H9 (cell line): ENCODE measurements around the gene DEAF1. TPM values are rescaled to one million over a fixed set of nuclear protein-coding genes. Genes with fewer than 3 reads are reported as not detected.

Experiments
- DNase-seq: peaks from one replicate; pipeline ENCODE4 v3.0.0-alpha.2; 2017
- H2AFZ ChIP-seq: one replicate; pipeline ENCODE4 v1.6.1; 2013; ENCODE audit warnings: mild to moderate bottlenecking, low read length, control low read depth, moderate library complexity
- H2AK5ac ChIP-seq: 2 replicates; pipeline ENCODE4 v1.6.1; 2013; ENCODE audit warnings: low read length, control low read depth, mixed read lengths; ENCODE audit not compliant: insufficient read length
- H2BK120ac ChIP-seq: one replicate; pipeline ENCODE4 v1.6.1; 2013; ENCODE audit warnings: low read depth, mild to moderate bottlenecking, low read length, control low read depth, inconsistent platforms; ENCODE audit not compliant: poor library complexity, severe bottlenecking
- H2BK12ac ChIP-seq: 2 replicates; pipeline ENCODE4 v1.6.1; 2013; ENCODE audit warnings: low read length, control low read depth, mixed read lengths, low read depth; ENCODE audit not compliant: insufficient read length
- H2BK15ac ChIP-seq: 2 replicates; pipeline ENCODE4 v1.6.1; 2013; ENCODE audit warnings: low read depth, low read length, control low read depth
- H2BK20ac ChIP-seq: one replicate; pipeline ENCODE4 v1.6.1; 2013; ENCODE audit warnings: low read depth, mild to moderate bottlenecking, low read length, control low read depth, inconsistent platforms; ENCODE audit not compliant: poor library complexity, severe bottlenecking
- H2BK5ac ChIP-seq: 2 replicates; pipeline ENCODE4 v1.6.1; 2013; ENCODE audit warnings: low read length, control low read depth, mixed read lengths; ENCODE audit not compliant: insufficient read length
- H3K14ac ChIP-seq: 2 replicates; pipeline ENCODE4 v1.6.1; 2013; ENCODE audit warnings: low read length, control low read depth; ENCODE audit not compliant: insufficient read depth
- H3K18ac ChIP-seq: 2 replicates; pipeline ENCODE4 v1.6.1; 2013; ENCODE audit warnings: low read depth, mild to moderate bottlenecking, mixed read lengths, low read length, control low read depth; ENCODE audit not compliant: insufficient read length
- H3K23ac ChIP-seq: 2 replicates; pipeline ENCODE4 v1.6.1; 2013; ENCODE audit warnings: low read length, control low read depth, mixed read lengths, low read depth; ENCODE audit not compliant: insufficient read length
- H3K23me2 ChIP-seq: 2 replicates; pipeline ENCODE4 v1.6.1; 2013; ENCODE audit warnings: low read depth, mild to moderate bottlenecking, mixed read lengths, low read length, control low read depth; ENCODE audit not compliant: insufficient read length, poor library complexity, severe bottlenecking
- H3K27ac ChIP-seq: 2 replicates; pipeline ENCODE4 v1.5.1; 2013; ENCODE audit warnings: low read length, control low read depth, mixed read lengths, low read depth; ENCODE audit not compliant: insufficient read length
- H3K27me3 ChIP-seq: 2 replicates; pipeline ENCODE4 v1.6.1; 2013; ENCODE audit warnings: low read length, control low read depth, inconsistent platforms; ENCODE audit not compliant: insufficient read depth
- H3K4ac ChIP-seq: 2 replicates; pipeline ENCODE4 v1.6.1; 2013; ENCODE audit warnings: low read depth, mild to moderate bottlenecking, control low read depth, inconsistent platforms, low read length, moderate library complexity
- H3K4me1 ChIP-seq: 2 replicates; pipeline ENCODE4 v1.6.1; 2013; ENCODE audit warnings: low read length, control low read depth, inconsistent platforms; ENCODE audit not compliant: insufficient read depth
- H3K4me2 ChIP-seq: 2 replicates; pipeline ENCODE4 v1.6.1; 2013; ENCODE audit warnings: low read length, control low read depth, mixed read lengths; ENCODE audit not compliant: insufficient read length, insufficient read depth
- H3K56ac ChIP-seq: 2 replicates; pipeline ENCODE4 v1.6.1; 2013; ENCODE audit warnings: low read depth, mild to moderate bottlenecking, mixed read lengths, low read length, control low read depth; ENCODE audit not compliant: insufficient read length
- H3K79me1 ChIP-seq: 2 replicates; pipeline ENCODE4 v1.6.1; 2013; ENCODE audit warnings: low read depth, mild to moderate bottlenecking, moderate library complexity, low read length, control low read depth, inconsistent platforms; ENCODE audit not compliant: insufficient read depth, poor library complexity, severe bottlenecking
- H3K79me2 ChIP-seq: 2 replicates; pipeline ENCODE4 v1.6.1; 2013; ENCODE audit warnings: low read length, control low read depth, inconsistent platforms; ENCODE audit not compliant: insufficient read depth
- H3K9ac ChIP-seq: 2 replicates; pipeline ENCODE4 v1.6.1; 2013; ENCODE audit warnings: low read length, control low read depth, mixed read lengths; ENCODE audit not compliant: insufficient read length; ENCODE audit errors: extremely low read depth
- H3K9me3 ChIP-seq: one replicate; pipeline ENCODE4 v1.6.1; 2013; ENCODE audit warnings: low read depth, low read length, inconsistent platforms; ENCODE audit not compliant: control insufficient read depth
- H3T11ph ChIP-seq: one replicate; pipeline ENCODE4 v1.6.1; 2013; ENCODE audit warnings: mild to moderate bottlenecking, low read length, control low read depth, inconsistent platforms
- H4K20me1 ChIP-seq: one replicate; pipeline ENCODE4 v1.6.1; 2013; ENCODE audit not compliant: control insufficient read depth, insufficient read length, insufficient read depth
- H4K5ac ChIP-seq: 2 replicates; pipeline ENCODE4 v1.6.1; 2013; ENCODE audit warnings: low read depth, mild to moderate bottlenecking, mixed read lengths, low read length, control low read depth; ENCODE audit not compliant: insufficient read length
- H4K8ac ChIP-seq: replicated peaks from 2 replicates; pipeline ENCODE4 v1.6.1; 2013; ENCODE audit warnings: low read length, control low read depth, mixed read lengths, low read depth; ENCODE audit not compliant: insufficient read length
- H4K91ac ChIP-seq: 2 replicates; pipeline ENCODE4 v1.6.1; 2013; ENCODE audit warnings: low read depth, mild to moderate bottlenecking, moderate library complexity, mixed read lengths, low read length, control low read depth; ENCODE audit not compliant: insufficient read length
- H3K27ac Mint-ChIP-seq, 3 experiments: 2 replicates in 2 of 3; 3 replicates in 1 of 3; pipeline ENCODE4 v1.8.0; 2020 to 2021; ENCODE audit warnings: mixed read lengths in 3 of 3, mild to moderate bottlenecking in 1 of 3, moderate library complexity in 1 of 3
- H3K27me3 Mint-ChIP-seq: 2 replicates; pipeline ENCODE4 v1.8.0; 2021; ENCODE audit warnings: low read depth, mild to moderate bottlenecking, moderate library complexity, mixed read lengths
- H3K36me3 Mint-ChIP-seq, 3 experiments: 2 replicates in 2 of 3; 3 replicates in 1 of 3; pipeline ENCODE4 v1.8.0; 2020 to 2021; ENCODE audit warnings: low read depth in 3 of 3, mixed read lengths in 3 of 3; ENCODE audit not compliant: insufficient read depth in 1 of 3
- H3K4me1 Mint-ChIP-seq, 2 experiments: 2 replicates each; pipeline ENCODE4 v1.8.0; 2020; ENCODE audit warnings: mixed read lengths in 2 of 2
- H3K4me3 Mint-ChIP-seq, 2 experiments: 2 replicates in 1 of 2; 3 replicates in 1 of 2; pipeline ENCODE4 v1.8.0; 2020 to 2021; ENCODE audit warnings: mild to moderate bottlenecking in 2 of 2, mixed read lengths in 2 of 2, moderate library complexity in 1 of 2
- H3K9me3 Mint-ChIP-seq, 2 experiments: 2 replicates in 1 of 2; 3 replicates in 1 of 2; pipeline ENCODE4 v1.8.0; 2020; ENCODE audit warnings: mild to moderate bottlenecking in 2 of 2, mixed read lengths in 2 of 2, moderate library complexity in 1 of 2
- CTCF ChIP-seq: fragments of 200-600 bp; sonication (generic); conservative IDR thresholded peaks from 3 replicates; pipeline ENCODE4 v1.8.0; 2021; ENCODE audit warnings: antibody characterized with exemption, mild to moderate bottlenecking
- WGBS: extraction: QIAGEN DNeasy Blood & Tissue Kit; methylation state at CpG from one replicate; pipeline ENCODE4 v1.1.7; 2013; ENCODE audit warnings: missing lambda C conversion rate, low lambda C conversion rate, mixed read lengths; ENCODE audit not compliant: insufficient read length; ENCODE audit errors: extremely low coverage; 5-methylcytosine and 5-hydroxymethylcytosine counted together
- total RNA-seq: library from RNA; stranded (reverse); gene quantifications from 2 replicates; pipeline ENCODE4 v1.2.1, GENCODE V29; 2021

Gene DEAF1
- total RNA-seq, 1 experiment from 2014 or later = 67.3 TPM

DNA sequence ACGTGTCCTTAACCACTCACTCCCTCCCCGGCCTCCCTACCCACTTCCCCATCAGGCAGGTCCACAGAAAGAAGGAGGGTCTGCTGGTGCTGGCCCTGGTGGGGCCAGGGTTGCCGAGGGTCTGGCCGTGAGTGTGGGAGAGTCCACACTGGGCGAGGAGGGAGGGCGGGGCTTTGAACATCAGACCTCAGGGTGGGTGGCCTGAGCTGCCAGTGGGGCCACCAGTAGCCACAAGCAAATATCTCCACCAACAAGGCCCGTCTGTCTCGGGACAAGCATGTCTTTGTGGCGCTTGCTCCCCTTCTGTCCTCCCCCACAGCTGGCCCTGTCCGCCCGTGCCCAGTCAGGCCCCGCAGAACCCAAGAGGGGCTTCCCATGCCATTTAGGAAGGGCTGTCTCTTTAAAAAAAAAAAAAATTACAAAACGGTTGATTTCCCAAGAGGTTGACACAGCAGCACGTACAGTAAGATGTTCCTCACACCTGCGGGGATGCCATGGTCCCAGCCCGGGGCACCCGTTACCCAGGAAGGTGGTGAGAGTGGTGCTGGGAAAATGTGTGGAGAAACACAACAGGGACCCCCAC, 34.6 kb upstream of the DEAF1 start:
- H3K27ac ChIP-seq = no peak overlapping the region
- no peak overlapping the region for H3K4ac ChIP-seq
- H3K4me1 ChIP-seq = no peaks in the 10 kb centered on the region
- no peak overlapping the region for H4K8ac ChIP-seq
- no peak overlapping the region for H2BK15ac ChIP-seq
- peaks cover 0 to 6% (median 2%) of the 10 kb centered on the region in 3 experiments; a peak in 2 of 7 replicates for H3K36me3 Mint-ChIP-seq
- H4K5ac ChIP-seq = no peak overlapping the region
- peaks cover 7% of the 10 kb centered on the region for H3K27me3 Mint-ChIP-seq
- no peaks in the 10 kb centered on the region for H3K27me3 ChIP-seq
- H3K79me2 ChIP-seq = no peaks in the 10 kb centered on the region
- no peaks in the 10 kb centered on the region for H4K20me1 ChIP-seq
- no peak overlapping the region for H2AK5ac ChIP-seq
- no CpG with 5 or more reads among the region's 17 CpGs for WGBS
- no peak overlapping the region for H2BK5ac ChIP-seq
- H2BK120ac ChIP-seq = no peak overlapping the region
- H3K79me1 ChIP-seq = no peaks in the 10 kb centered on the region
- peaks cover 7% of the 10 kb centered on the region in 2 experiments; a peak in 4 of 5 replicates for H3K9me3 Mint-ChIP-seq
- 0 out of 7 replicates have a peak overlapping the region, but pooled peaks of 1 of the 3 experiments have one; percentile 37 for H3K27ac Mint-ChIP-seq
- TF ChIP-seq CTCF = no peak
- H3K9me3 ChIP-seq = no peaks in the 10 kb centered on the region
- H3K14ac ChIP-seq = no peak overlapping the region
- no peak overlapping the region for H3K18ac ChIP-seq
- no peak for DNase-seq
- no peak overlapping the region for H2AFZ ChIP-seq
- H3K4me3 Mint-ChIP-seq = no peak overlapping the region; a peak in 1 of 5 replicates
- H2BK12ac ChIP-seq = no peak overlapping the region
- no peak overlapping the region for H3K56ac ChIP-seq
- no peak overlapping the region for H3K9ac ChIP-seq
- peaks cover 6 to 10% of the 10 kb centered on the region in 2 experiments; a peak in 3 of 4 replicates for H3K4me1 Mint-ChIP-seq
- no peak overlapping the region for H3T11ph ChIP-seq
- no peak overlapping the region for H2BK20ac ChIP-seq
- no peak overlapping the region for H3K4me2 ChIP-seq
- H4K91ac ChIP-seq = no peak overlapping the region
- no peak overlapping the region for H3K23ac ChIP-seq
- H3K23me2 ChIP-seq = peaks cover 7% of the 10 kb centered on the region
